K562 (cell line): ENCODE data around the gene CHD2. TPM values are rescaled to one million over a fixed set of nuclear protein-coding genes. Genes with fewer than 3 reads are reported as not detected.

Experiments
- ATAC-seq: fragments of 200-7000 bp; cut with Tn5 transposase; 3 replicates; pipeline ENCODE4 v1.9.1; 2020; ENCODE audit warnings: moderate library complexity
- BruUV-seq: library from RNA; stranded (reverse); fragments of 400-500 nt; replicated peaks from 2 replicates; lab custom pipeline; 2021; lab: Mats Ljungman, UMichigan
- CTCF ChIA-PET: fragments of 300-600 bp; formaldehyde crosslinking; extraction: SDS; loops from one replicate; lab custom pipeline; 2021; ENCODE audit warnings: low intra/inter-chr PET ratio; lab: Yijun Ruan, JAX
- POLR2A ChIA-PET: fragments of 300-600, 350-650 bp; sonication (Branson Sonifier 250); formaldehyde crosslinking; extraction: SDS; loops from one replicate; lab custom pipeline; 2021; ENCODE audit warnings: antibody characterized with exemption, inconsistent platforms; lab: Yijun Ruan, JAX
- DNase-seq, 4 experiments: peaks; one replicate each; pipeline versions ENCODE4 v3.0.0 to v3.0.0-alpha.2; 2011 to 2018; ENCODE audit warnings: low spot score in 3 of 4, mixed read lengths in 3 of 4; ENCODE audit errors: extremely low read depth in 1 of 4
- FAIRE-seq: peaks from 2 replicates; lab custom pipeline; 2011; peaks lifted over from hg19 to GRCh38; lab: Jason Lieb, UNC
- H2AFZ ChIP-seq: 2 replicates; pipeline ENCODE4 v1.6.0; 2011; ENCODE audit warnings: low read depth, low read length, control low read depth, inconsistent platforms
- H3K27ac ChIP-seq: fragments of 200-600 bp; 3 replicates; pipeline ENCODE4 v1.8.0; 2011; ENCODE audit warnings: low read depth, mild to moderate bottlenecking, control low read depth, inconsistent platforms, low read length, moderate library complexity, mixed read lengths; ENCODE audit errors: extremely low read depth
- H3K27me3 ChIP-seq, 2 experiments: fragments of 300-600 bp in 1 of 2; 2 replicates in 1 of 2; 3 replicates in 1 of 2; pipeline versions ENCODE4 v1.6.0 to v1.8.0; 2011; ENCODE audit warnings: inconsistent platforms in 2 of 2, low read length in 2 of 2, mild to moderate bottlenecking in 1 of 2, mixed read lengths in 1 of 2, moderate library complexity in 1 of 2; ENCODE audit not compliant: control insufficient read depth in 2 of 2, insufficient read depth in 2 of 2
- H3K36me3 ChIP-seq: fragments of 300-600 bp; 3 replicates; pipeline ENCODE4 v1.8.0; 2011; ENCODE audit warnings: mild to moderate bottlenecking, low read length, inconsistent platforms; ENCODE audit not compliant: control insufficient read depth, insufficient read depth
- H3K4me1 ChIP-seq, 2 experiments: fragments of 200-600 bp in 1 of 2; replicated peaks in 1 of 2; 2 replicates in 1 of 2; 3 replicates in 1 of 2; pipeline versions ENCODE4 v1.5.1 to v1.8.0; 2011; ENCODE audit warnings: inconsistent platforms in 2 of 2, low read length in 2 of 2, mild to moderate bottlenecking in 1 of 2, mixed read lengths in 1 of 2, moderate library complexity in 1 of 2; ENCODE audit not compliant: control insufficient read depth in 2 of 2, insufficient read depth in 2 of 2
- H3K4me2 ChIP-seq: 2 replicates; pipeline ENCODE4 v1.6.1; 2011; ENCODE audit warnings: low read length, control low read depth, inconsistent platforms, mixed read lengths; ENCODE audit not compliant: insufficient read depth
- H3K4me3 ChIP-seq: fragments of 200-600 bp; sonication (generic), shearing (Covaris generic); 2 replicates; pipeline ENCODE4 v1.5.1; 2016; ENCODE audit warnings: control low read depth, inconsistent platforms
- H3K79me2 ChIP-seq: fragments of 200-600 bp; 3 replicates; pipeline ENCODE4 v1.8.0; 2011; ENCODE audit warnings: low read length, inconsistent platforms; ENCODE audit not compliant: control insufficient read depth, insufficient read depth
- H3K9ac ChIP-seq, 2 experiments: 2 replicates each; pipeline versions ENCODE4 v1.6.0 to v1.6.1; 2011; ENCODE audit warnings: low read depth in 2 of 2, low read length in 2 of 2, control low read depth in 1 of 2, inconsistent platforms in 1 of 2, mild to moderate bottlenecking in 1 of 2, mixed read lengths in 1 of 2; ENCODE audit not compliant: insufficient read depth in 1 of 2
- H3K9me1 ChIP-seq: one replicate; pipeline ENCODE4 v1.6.0; 2011; ENCODE audit warnings: inconsistent platforms, mild to moderate bottlenecking, low read length, moderate library complexity; ENCODE audit not compliant: control insufficient read depth, insufficient read depth
- H3K9me3 ChIP-seq: replicated peaks from 2 replicates; pipeline ENCODE4 v1.5.1; 2011; ENCODE audit warnings: low read depth, low read length, inconsistent platforms; ENCODE audit not compliant: control insufficient read depth, insufficient read depth
- H4K20me1 ChIP-seq: replicated peaks from 2 replicates; pipeline ENCODE4 v1.6.1; 2011; ENCODE audit warnings: low read length, inconsistent platforms, mixed read lengths; ENCODE audit not compliant: control insufficient read depth, insufficient read depth
- CBX2 ChIP-seq: fragments of 200-600 bp; sonication (generic); IDR thresholded peaks from one replicate; pipeline ENCODE4 v1.6.1; 2012; ENCODE audit warnings: mild to moderate bottlenecking, low read length, inconsistent platforms; ENCODE audit not compliant: insufficient read depth, poor library complexity, severe bottlenecking
- EP300 ChIP-seq: IDR thresholded peaks from 2 replicates; pipeline ENCODE4 v1.6.1; 2012; ENCODE audit warnings: low read length, improper control_type of control experiment
- FOSL1 ChIP-seq: fragments of 200-800 bp; sonication (Bioruptor generic); conservative IDR thresholded peaks from 2 replicates; pipeline ENCODE4 v1.6.1; 2016; ENCODE audit warnings: missing genetic modification characterization, missing compliant biosample characterization
- HCFC1 ChIP-seq: IDR thresholded peaks from 2 replicates; pipeline ENCODE4 v1.6.1; 2012; ENCODE audit warnings: low read depth, low read length, improper control_type of control experiment
- IFI16 ChIP-seq: fragments of 250-450 bp; sonication (Bioruptor Pico); IDR thresholded peaks from 2 replicates; pipeline ENCODE4 v2.1.2; 2022; ENCODE audit warnings: mild to moderate bottlenecking, inconsistent platforms
- KAT8 ChIP-seq: fragments of 450-650 bp; IDR thresholded peaks from 2 replicates; pipeline ENCODE4 v1.6.1; 2016; ENCODE audit warnings: low read depth, mild to moderate bottlenecking
- KHSRP ChIP-seq: fragments of 450-650 bp; IDR thresholded peaks from 2 replicates; pipeline ENCODE4 v1.6.1; 2017
- MAFK ChIP-seq: IDR thresholded peaks from 2 replicates; pipeline ENCODE4 v1.6.1; 2011; ENCODE audit warnings: low read length, improper control_type of control experiment
- MCM2 ChIP-seq: fragments of 450-650 bp; IDR thresholded peaks from 2 replicates; pipeline ENCODE4 v1.6.1; 2017; ENCODE audit warnings: low read depth, mild to moderate bottlenecking
- MED1 ChIP-seq: sonication (generic); formaldehyde crosslinking; IDR thresholded peaks from 2 replicates; pipeline ENCODE4 v1.8.1; 2023; ENCODE audit warnings: missing genetic modification reagents, borderline replicate concordance
- NCOA1 ChIP-seq: fragments of 450-650 bp; IDR thresholded peaks from 2 replicates; pipeline ENCODE4 v1.6.1; 2016; ENCODE audit warnings: low read depth
- NFE2 ChIP-seq: IDR thresholded peaks from 2 replicates; pipeline ENCODE4 v1.6.1; 2014; ENCODE audit warnings: antibody characterized with exemption, low read depth
- NFXL1 ChIP-seq: fragments of 450-650 bp; formaldehyde crosslinking; IDR thresholded peaks from 2 replicates; pipeline ENCODE4 v1.4.0; 2021; ENCODE audit warnings: mild to moderate bottlenecking
- OTX1 ChIP-seq: fragments of 450-650 bp; formaldehyde crosslinking; IDR thresholded peaks from 2 replicates; pipeline ENCODE4 v1.4.0; 2022; ENCODE audit warnings: mild to moderate bottlenecking
- RBM34 ChIP-seq: fragments of 200-400 bp; formaldehyde crosslinking; IDR thresholded peaks from 2 replicates; pipeline ENCODE4 v1.6.1; 2018; ENCODE audit warnings: low read length, borderline replicate concordance; ENCODE audit not compliant: insufficient read depth
- RFX5 ChIP-seq: IDR thresholded peaks from 2 replicates; pipeline ENCODE4 v1.6.1; 2011; ENCODE audit warnings: low read depth, mild to moderate bottlenecking, improper control_type of control experiment, low read length
- RUNX1 ChIP-seq: sonication (generic); IDR thresholded peaks from 2 replicates; pipeline ENCODE4 v1.6.1; 2016; ENCODE audit warnings: antibody characterized with exemption, low read depth
- SMAD1 ChIP-seq: fragments of 150-350 bp; IDR thresholded peaks from 2 replicates; pipeline ENCODE4 v1.6.1; 2014; ENCODE audit warnings: low read length, low read depth; ENCODE audit not compliant: partially characterized antibody
- TEAD1 ChIP-seq, 2 experiments: fragments of 450-650 bp in 1 of 2; sonication (generic) in 1 of 2; formaldehyde crosslinking; IDR thresholded peaks; 2 replicates each; pipeline versions ENCODE4 v1.4.0 to v1.8.0; 2020 to 2022; ENCODE audit warnings: mild to moderate bottlenecking in 2 of 2, missing genetic modification reagents in 1 of 2
- ZNF224 ChIP-seq: sonication (generic); formaldehyde crosslinking; IDR thresholded peaks from 2 replicates; pipeline ENCODE4 v1.8.0; 2022; ENCODE audit warnings: mild to moderate bottlenecking, missing genetic modification reagents
- ZNF3 ChIP-seq: fragments of 250-450 bp; sonication (Bioruptor Pico); IDR thresholded peaks from 2 replicates; pipeline ENCODE4 v1.5.0; 2021; ENCODE audit warnings: mild to moderate bottlenecking, moderate library complexity
- WGBS: fragments of 100-300 bp; shearing (Covaris generic); methylation state at CpG from one replicate; pipeline ENCODE4 v1.1.6; 2016; ENCODE audit warnings: low coverage, mixed read lengths; ENCODE audit not compliant: insufficient coverage; ENCODE audit errors: missing lambda C conversion rate; 5-methylcytosine and 5-hydroxymethylcytosine counted together
- in situ Hi-C: fragments of 300-500 bp; cut with MboI; formaldehyde crosslinking; loops from 4 replicates; pipeline ENCODE4 v1.15.0; 2018; ENCODE audit warnings: inconsistent platforms, mixed read lengths
- intact Hi-C: fragments of 100-400 bp; cut with micrococcal nuclease; formaldehyde crosslinking; loops from 2 replicates; pipeline ENCODE4 v1.14.2; 2022
- polyA plus RNA-seq, 8 experiments: library from polyadenylated mRNA; depleted of rRNA in 4 of 8; stranded (reverse) in 5 of 8; unstranded in 3 of 8; fragments of >200 nt; fragmentation: Nextera tagmentation in 2 of 8; fragmentation: Illumina TruSeq in 1 of 8; extraction: Ambion mirVana in 2 of 8; extraction: Trizol in 1 of 8; gene quantifications; 2 replicates each; pipeline versions ENCODE4 v1.2.1 to v1.2.3, GENCODE V29; 2011 to 2014; ENCODE audit warnings: inconsistent platforms in 1 of 8, missing spikeins in 1 of 8
- total RNA-seq, 7 experiments: library from RNA; depleted of rRNA in 6 of 7; stranded (reverse); fragments of >200 nt in 6 of 7; fragmentation: Illumina TruSeq in 2 of 7; extraction: Trizol in 2 of 7; gene quantifications; 2 replicates each; pipeline versions ENCODE4 v1.2.1 to v1.2.3, GENCODE V29; 2011 to 2021; ENCODE audit warnings: low replicate concordance in 1 of 7
- TF ChIP-seq, protein P1 (sequence below): sonication (generic); formaldehyde crosslinking; IDR thresholded peaks from 2 replicates; pipeline ENCODE4 v1.5.0; 2020; ENCODE audit warnings: missing genetic modification reagents
- TF ChIP-seq, protein P2 (sequence below): fragments of 250-450 bp; sonication (Bioruptor Pico); IDR thresholded peaks from 2 replicates; pipeline ENCODE4 v1.5.0; 2022; ENCODE audit warnings: mild to moderate bottlenecking

CHD2 gene
- total and polyA plus RNA-seq, 9 of the 15 experiments (the other 6 are each of a cell fraction or from before 2014, with no cell fraction given), result 38.9 to 70.8 (median 56.2) TPM

DNA sequence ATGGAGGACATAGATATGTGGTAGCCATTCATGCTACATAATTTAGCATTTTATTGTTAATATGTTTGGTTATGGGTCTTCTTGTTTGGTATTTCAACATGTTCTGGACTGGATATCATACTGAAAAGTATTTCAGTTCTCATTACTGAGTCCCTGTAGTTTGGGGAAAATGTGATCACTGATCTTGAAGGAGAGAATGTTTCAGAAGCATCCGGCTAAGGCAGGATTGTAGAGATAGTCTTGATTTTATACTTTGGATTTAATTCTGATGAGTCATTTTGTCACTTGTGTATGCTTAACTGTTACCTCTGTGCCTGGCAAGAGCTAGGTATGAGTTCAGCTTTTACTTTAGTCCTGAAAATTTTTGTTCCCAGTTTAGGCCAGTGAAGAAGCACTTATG is 7.1 kb downstream of the CHD2 start:
- intact Hi-C loops, result no loop called here
- peak overlapping the region in 1 of 2 experiments; percentile 90; a peak in 2 of 4 replicates for H3K9ac ChIP-seq
- no peak for TF ChIP-seq IFI16
- no peak for TF ChIP-seq KAT8
- TF ChIP-seq HCFC1, result no peak
- peak; percentile 33; the same call in 1 of the 2 replicates for TF ChIP-seq MAFK
- TF ChIP-seq TEAD1 (CRISPR knock-in tag; IDR thresholded peaks at IDR 0.05), result no peak
- no peak for TF ChIP-seq RBM34
- no peak for TF ChIP-seq KHSRP
- TF ChIP-seq ZNF3 (CRISPR knock-in tag), result no peak
- no peak for TF ChIP-seq ZNF224 (CRISPR knock-in tag)
- no peak for TF ChIP-seq CBX2
- TF ChIP-seq NFE2, result peak; percentile 73
- TF ChIP-seq, protein P1, sequence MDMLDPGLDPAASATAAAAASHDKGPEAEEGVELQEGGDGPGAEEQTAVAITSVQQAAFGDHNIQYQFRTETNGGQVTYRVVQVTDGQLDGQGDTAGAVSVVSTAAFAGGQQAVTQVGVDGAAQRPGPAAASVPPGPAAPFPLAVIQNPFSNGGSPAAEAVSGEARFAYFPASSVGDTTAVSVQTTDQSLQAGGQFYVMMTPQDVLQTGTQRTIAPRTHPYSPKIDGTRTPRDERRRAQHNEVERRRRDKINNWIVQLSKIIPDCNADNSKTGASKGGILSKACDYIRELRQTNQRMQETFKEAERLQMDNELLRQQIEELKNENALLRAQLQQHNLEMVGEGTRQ, result no peak
- TF ChIP-seq RFX5, result no peak
- no peak for TF ChIP-seq MED1 (CRISPR knock-in tag)
- TF ChIP-seq OTX1, result no peak
- no peak for TF ChIP-seq EP300
- no peak for TF ChIP-seq FOSL1 (tag)
- TF ChIP-seq SMAD1, result no peak
- TF ChIP-seq MCM2, result no peak
- no peak for TF ChIP-seq NCOA1
- TF ChIP-seq RUNX1, result no peak
- TF ChIP-seq, protein P2, sequence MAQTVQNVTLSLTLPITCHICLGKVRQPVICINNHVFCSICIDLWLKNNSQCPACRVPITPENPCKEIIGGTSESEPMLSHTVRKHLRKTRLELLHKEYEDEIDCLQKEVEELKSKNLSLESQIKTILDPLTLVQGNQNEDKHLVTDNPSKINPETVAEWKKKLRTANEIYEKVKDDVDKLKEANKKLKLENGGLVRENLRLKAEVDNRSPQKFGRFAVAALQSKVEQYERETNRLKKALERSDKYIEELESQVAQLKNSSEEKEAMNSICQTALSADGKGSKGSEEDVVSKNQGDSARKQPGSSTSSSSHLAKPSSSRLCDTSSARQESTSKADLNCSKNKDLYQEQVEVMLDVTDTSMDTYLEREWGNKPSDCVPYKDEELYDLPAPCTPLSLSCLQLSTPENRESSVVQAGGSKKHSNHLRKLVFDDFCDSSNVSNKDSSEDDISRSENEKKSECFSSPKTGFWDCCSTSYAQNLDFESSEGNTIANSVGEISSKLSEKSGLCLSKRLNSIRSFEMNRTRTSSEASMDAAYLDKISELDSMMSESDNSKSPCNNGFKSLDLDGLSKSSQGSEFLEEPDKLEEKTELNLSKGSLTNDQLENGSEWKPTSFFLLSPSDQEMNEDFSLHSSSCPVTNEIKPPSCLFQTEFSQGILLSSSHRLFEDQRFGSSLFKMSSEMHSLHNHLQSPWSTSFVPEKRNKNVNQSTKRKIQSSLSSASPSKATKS (CRISPR knock-in tag), result no peak
- TF ChIP-seq NFXL1 (CRISPR knock-in tag), result no peak

More for the DNA sequence above, 7.1 kb downstream of the CHD2 start:
- peaks cover 64% of the 10 kb centered on the region for H3K36me3 ChIP-seq
- DNase-seq (peak in 1 of 4 experiments; percentile 34), FAIRE-seq (no peak), ATAC-seq (0 out of 3 replicates have a peak, but pooled peaks have one; percentile 2)
- H3K9me1 ChIP-seq, result no peaks in the 10 kb centered on the region
- ChIA-PET CTCF (no interaction called here), POLR2A (interaction anchor here (0.6 to 8.9 kb wide), 14 partner anchors 8 to 111 kb away, joined by 3 to 109 read pairs (median 6); no protein-coding TSS in a partner anchor)
- no peaks in the 10 kb centered on the region for H3K9me3 ChIP-seq
- H3K4me2 ChIP-seq, result peak overlapping the region; percentile 89
- in situ Hi-C loops, result no loop called here
- WGBS, result 0% methylated on average over 1 of the region's 1 CpG
- no TSS peak for BruUV-seq
- peak overlapping the region; percentile 85 for H3K27ac ChIP-seq
- H3K4me3 ChIP-seq, result 0 out of 2 replicates have a peak overlapping the region, but pooled peaks have one; percentile 51
- H3K4me1 ChIP-seq, result peaks cover 0 to 29% of the 10 kb centered on the region in 2 experiments; a peak in 3 of 5 replicates
- no peak overlapping the region for H2AFZ ChIP-seq
- 0 out of 2 replicates have a peak, but pooled peaks cover 4% of the 10 kb centered on the region for H4K20me1 ChIP-seq
- H3K27me3 ChIP-seq, result no peaks in the 10 kb centered on the region
- H3K79me2 ChIP-seq, result peaks cover 99% of the 10 kb centered on the region
